ENCODE measurements around the gene SPEM2.

SPEM2 gene

DNA sequence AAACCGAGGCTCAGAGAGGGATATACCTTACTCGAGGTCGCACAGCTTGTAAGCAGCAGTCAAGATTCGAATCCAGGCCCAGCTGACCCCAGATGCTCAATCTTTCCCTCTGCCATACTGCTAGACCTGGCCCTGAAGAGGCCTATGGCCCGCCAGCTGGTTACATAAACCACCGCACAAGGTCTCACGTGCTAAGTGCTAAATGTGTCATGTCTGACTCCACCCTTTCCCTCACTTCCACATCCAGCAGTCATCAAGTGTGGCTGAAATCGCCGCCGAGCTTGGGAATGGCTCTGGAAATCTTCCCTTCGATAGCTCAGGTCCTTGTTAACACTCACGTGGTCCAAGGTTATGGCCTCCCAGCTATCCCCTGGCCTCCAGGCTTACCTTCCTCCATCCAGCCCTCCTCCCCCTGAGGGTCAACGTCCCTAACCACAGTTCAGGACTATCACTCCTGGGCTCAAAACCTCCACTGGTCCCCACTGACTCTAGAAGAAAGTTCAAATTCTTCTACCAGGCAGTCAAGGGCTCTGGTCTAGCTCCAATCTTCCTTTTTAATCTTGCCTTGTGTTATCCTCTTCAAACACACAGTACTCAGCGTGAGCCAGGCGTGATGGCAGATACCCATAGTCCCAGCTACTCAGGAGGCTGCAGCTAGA lies 50.5 kb downstream of the SPEM2 start:
- TF ChIP-seq, protein P1, sequence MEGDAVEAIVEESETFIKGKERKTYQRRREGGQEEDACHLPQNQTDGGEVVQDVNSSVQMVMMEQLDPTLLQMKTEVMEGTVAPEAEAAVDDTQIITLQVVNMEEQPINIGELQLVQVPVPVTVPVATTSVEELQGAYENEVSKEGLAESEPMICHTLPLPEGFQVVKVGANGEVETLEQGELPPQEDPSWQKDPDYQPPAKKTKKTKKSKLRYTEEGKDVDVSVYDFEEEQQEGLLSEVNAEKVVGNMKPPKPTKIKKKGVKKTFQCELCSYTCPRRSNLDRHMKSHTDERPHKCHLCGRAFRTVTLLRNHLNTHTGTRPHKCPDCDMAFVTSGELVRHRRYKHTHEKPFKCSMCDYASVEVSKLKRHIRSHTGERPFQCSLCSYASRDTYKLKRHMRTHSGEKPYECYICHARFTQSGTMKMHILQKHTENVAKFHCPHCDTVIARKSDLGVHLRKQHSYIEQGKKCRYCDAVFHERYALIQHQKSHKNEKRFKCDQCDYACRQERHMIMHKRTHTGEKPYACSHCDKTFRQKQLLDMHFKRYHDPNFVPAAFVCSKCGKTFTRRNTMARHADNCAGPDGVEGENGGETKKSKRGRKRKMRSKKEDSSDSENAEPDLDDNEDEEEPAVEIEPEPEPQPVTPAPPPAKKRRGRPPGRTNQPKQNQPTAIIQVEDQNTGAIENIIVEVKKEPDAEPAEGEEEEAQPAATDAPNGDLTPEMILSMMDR (IDR thresholded peaks at IDR 0.05; ENCODE audit: low read length, missing control alignments), result no peak
- H3K4me3 ChIP-seq (replicated peaks; ENCODE audit: low read depth, low read length), result no peak overlapping the region
- no peak for DNase-seq (ENCODE audit: low read depth)

DNA sequence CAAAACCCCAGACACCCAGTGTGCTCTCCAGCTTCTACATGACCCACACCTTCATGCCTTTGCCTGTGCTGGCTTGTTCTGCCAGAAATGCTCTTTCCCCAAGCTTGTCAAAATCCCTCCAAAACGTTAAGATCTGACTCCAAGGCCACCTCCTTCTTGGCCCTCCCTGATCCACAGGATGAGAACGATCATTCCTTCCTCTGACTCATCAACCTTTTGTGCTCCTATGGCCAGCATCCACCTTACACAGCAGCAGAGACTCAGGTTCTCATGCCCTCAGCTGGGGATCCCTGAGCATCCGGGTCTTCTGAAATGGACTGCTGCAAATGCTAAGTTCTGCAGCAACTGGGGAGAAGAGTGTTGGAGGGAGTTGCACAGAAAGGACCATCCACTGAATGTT lies 51.1 kb downstream of the SPEM2 start:
- peak; percentile 46 for DNase-seq (ENCODE audit: low read depth)
- TF ChIP-seq, protein P1 (IDR thresholded peaks at IDR 0.05; ENCODE audit: low read length, missing control alignments), result no peak
- no peak overlapping the region for H3K4me3 ChIP-seq (replicated peaks; ENCODE audit: low read depth, low read length)

DNA sequence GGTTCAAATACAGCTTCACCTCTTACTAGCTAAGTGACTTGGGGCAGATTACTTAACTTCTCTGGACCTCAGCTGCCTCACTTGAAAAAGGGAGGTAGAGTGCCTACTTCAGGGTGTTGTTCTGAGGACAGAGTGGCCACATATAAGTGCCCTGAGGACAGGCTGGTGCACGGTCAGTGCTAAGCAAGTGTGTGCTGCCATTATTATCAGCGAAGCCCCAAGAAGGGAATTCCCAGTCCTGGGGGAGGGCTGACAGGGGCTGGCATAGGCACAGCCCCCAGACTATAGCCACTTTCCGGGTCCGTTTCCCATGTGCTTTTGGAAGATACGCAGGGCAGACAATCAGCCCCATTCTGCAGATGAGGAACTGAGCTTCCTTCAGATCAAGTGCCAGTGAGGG lies 51.5 kb downstream of the SPEM2 start:
- no peak for DNase-seq (ENCODE audit: low read depth)
- no peak overlapping the region for H3K4me3 ChIP-seq (replicated peaks; ENCODE audit: low read depth, low read length)
- TF ChIP-seq, protein P1 (IDR thresholded peaks at IDR 0.05; ENCODE audit: low read length, missing control alignments), result no peak

Data from fibroblast of pulmonary artery (primary cell).